ENCODE data around the gene MGRN1.

Gene MGRN1

GRCh38 chr16:4624015-4624826, at the start of gene MGRN1:
MGRN1 (plus strand) TSS chr16:4624826; CDS start chr16:4624961, 135 bp downstream.
- TF ChIP-seq CTCF (IDR thresholded peaks at IDR 0.05; ENCODE audit: insufficient read depth, missing control alignments): peak; percentile 88
- DNase-seq (ENCODE audit: insufficient read length, low spot score) (peak; percentile 95), FAIRE-seq (no peak)

GRCh38 chr16:4574919-4575705, 49.5 kb upstream of the MGRN1 start:
- FAIRE-seq (no peak), DNase-seq (ENCODE audit: insufficient read length, low spot score) (no peak)
- TF ChIP-seq CTCF (IDR thresholded peaks at IDR 0.05; ENCODE audit: insufficient read depth, missing control alignments): peak; percentile 15

GRCh38 chr16:4576008-4576407, 48.6 kb upstream of the MGRN1 start:
- DNase-seq (ENCODE audit: insufficient read length, low spot score) (no peak), FAIRE-seq (no peak)
- no peak for TF ChIP-seq CTCF (IDR thresholded peaks at IDR 0.05; ENCODE audit: insufficient read depth, missing control alignments)

- DNase-seq (ENCODE audit: insufficient read length, low spot score) (no peak), FAIRE-seq (no peak)
- TF ChIP-seq CTCF (IDR thresholded peaks at IDR 0.05; ENCODE audit: insufficient read depth, missing control alignments): no peak
Observed at GRCh38 chr16:4578961-4579530, 45.6 kb upstream of the MGRN1 start.

GRCh38 chr16:4580250-4580649, 44.4 kb upstream of the MGRN1 start:
- no peak for DNase-seq (ENCODE audit: insufficient read length, low spot score)
- FAIRE-seq: no peak
- TF ChIP-seq CTCF (IDR thresholded peaks at IDR 0.05; ENCODE audit: insufficient read depth, missing control alignments): no peak

GRCh38 chr16:4583906-4584305, 40.7 kb upstream of the MGRN1 start:
- no peak for TF ChIP-seq CTCF (IDR thresholded peaks at IDR 0.05; ENCODE audit: insufficient read depth, missing control alignments)
- FAIRE-seq (no peak), DNase-seq (ENCODE audit: insufficient read length, low spot score) (no peak)
